HepG2 (cell line): ENCODE data around the gene RNPEPL1. TPM values are rescaled to one million over a fixed set of nuclear protein-coding genes. Genes with fewer than 3 reads are reported as not detected.

Experiments used
- GLI4 ChIP-seq: sonication (generic); formaldehyde crosslinking; IDR thresholded peaks from 2 replicates; pipeline ENCODE4 v1.5.1; 2020; ENCODE audit warnings: missing genetic modification reagents, mild to moderate bottlenecking, moderate library complexity, borderline replicate concordance
- HNRNPLL ChIP-seq: fragments of 200-400 bp; formaldehyde crosslinking; IDR thresholded peaks from 2 replicates; pipeline ENCODE4 v1.6.1; 2017; ENCODE audit warnings: mild to moderate bottlenecking, low read depth, low read length; ENCODE audit not compliant: poor library complexity, severe bottlenecking
- HOXA5 ChIP-seq: sonication (generic); formaldehyde crosslinking; IDR thresholded peaks from 2 replicates; pipeline ENCODE4 v1.4.0; 2020; ENCODE audit warnings: missing genetic modification reagents
- KMT2B ChIP-seq: IDR thresholded peaks from 2 replicates; pipeline ENCODE4 v1.6.1; 2016; ENCODE audit warnings: missing genetic modification reagents, missing compliant biosample characterization
- MIER3 ChIP-seq: IDR thresholded peaks from 2 replicates; pipeline ENCODE4 v1.6.1; 2016; ENCODE audit warnings: missing compliant biosample characterization, borderline replicate concordance
- SALL2 ChIP-seq: sonication (generic); formaldehyde crosslinking; IDR thresholded peaks from 2 replicates; pipeline ENCODE4 v1.8.1; 2023; ENCODE audit warnings: mild to moderate bottlenecking, missing genetic modification reagents, inconsistent platforms
- SIX1 ChIP-seq: sonication (generic); formaldehyde crosslinking; IDR thresholded peaks from 2 replicates; pipeline ENCODE4 v1.4.0; 2020; ENCODE audit warnings: missing genetic modification reagents, borderline replicate concordance
- SMARCE1 ChIP-seq: fragments of 450-650 bp; IDR thresholded peaks from 2 replicates; pipeline ENCODE4 v1.6.1; 2017; ENCODE audit warnings: borderline replicate concordance
- SP1 ChIP-seq, 2 experiments: fragments of 450-650 bp in 1 of 2; sonication (generic) in 1 of 2; formaldehyde crosslinking in 1 of 2; IDR thresholded peaks; 2 replicates each; pipeline versions ENCODE4 v1.4.0 to v1.6.1; 2016 to 2020; ENCODE audit warnings: missing genetic modification reagents in 1 of 2
- TAF1 ChIP-seq: sonication (generic); formaldehyde crosslinking; IDR thresholded peaks from 2 replicates; pipeline ENCODE4 v1.4.0; 2020; ENCODE audit warnings: missing genetic modification reagents
- TEAD3 ChIP-seq: optimal IDR thresholded peaks from 2 replicates; pipeline ENCODE3; 2016; ENCODE audit warnings: borderline replicate concordance
- ZNF136 ChIP-seq: sonication (generic); formaldehyde crosslinking; IDR thresholded peaks from 2 replicates; pipeline ENCODE4 v1.8.1; 2022; ENCODE audit warnings: low read depth, mild to moderate bottlenecking, moderate library complexity, missing genetic modification reagents
- ZNF234 ChIP-seq: sonication (generic); formaldehyde crosslinking; conservative IDR thresholded peaks from 2 replicates; pipeline ENCODE4 v1.5.1; 2020; ENCODE audit warnings: mild to moderate bottlenecking, missing genetic modification reagents
- ZNF33A ChIP-seq: sonication (generic); formaldehyde crosslinking; IDR thresholded peaks from 2 replicates; pipeline ENCODE4 v1.5.1; 2020; ENCODE audit warnings: missing genetic modification reagents, mild to moderate bottlenecking, moderate library complexity, borderline replicate concordance
- ZNF737 ChIP-seq: sonication (generic); formaldehyde crosslinking; IDR thresholded peaks from 2 replicates; pipeline ENCODE4 v1.5.0; 2020; ENCODE audit warnings: missing genetic modification reagents, mild to moderate bottlenecking, borderline replicate concordance
- polyA plus RNA-seq, 8 experiments: library from polyadenylated mRNA; depleted of rRNA in 3 of 8; stranded (reverse) in 7 of 8; unstranded in 1 of 8; fragments of >200 nt; fragmentation: Illumina TruSeq in 4 of 8; extraction: Trizol in 4 of 8; gene quantifications; 2 replicates each; pipeline versions ENCODE4 v1.2.1 to v1.2.3, GENCODE V29; 2011 to 2016; ENCODE audit warnings: low read depth in 4 of 8, missing spikeins in 1 of 8, mixed read lengths in 1 of 8; ENCODE audit not compliant: insufficient read depth in 1 of 8
- total RNA-seq, 5 experiments: library from RNA; depleted of rRNA; stranded (reverse); fragments of >200 nt; fragmentation: Illumina TruSeq; extraction: Trizol; gene quantifications; 2 replicates each; pipeline ENCODE4 v1.2.3, GENCODE V29; 2016; ENCODE audit warnings: low read depth in 1 of 5
- TF ChIP-seq, protein P1 (sequence below): fragments of 450-650 bp; IDR thresholded peaks from 2 replicates; pipeline ENCODE4 v1.6.1; 2016
- TF ChIP-seq, protein P2 (sequence below): IDR thresholded peaks from 2 replicates; pipeline ENCODE4 v1.6.1; 2018; ENCODE audit warnings: missing genetic modification reagents
- TF ChIP-seq, protein P3 (sequence below): sonication (generic); formaldehyde crosslinking; IDR thresholded peaks from 2 replicates; pipeline ENCODE4 v1.4.0; 2020; ENCODE audit warnings: low read depth, mild to moderate bottlenecking, missing genetic modification reagents
- TF ChIP-seq, protein P4 (sequence below): sonication (generic); formaldehyde crosslinking; IDR thresholded peaks from 2 replicates; pipeline ENCODE4 v1.8.1; 2023; ENCODE audit warnings: mild to moderate bottlenecking, moderate library complexity, missing genetic modification reagents
- TF ChIP-seq, protein P5 (sequence below): sonication (generic); formaldehyde crosslinking; IDR thresholded peaks from 2 replicates; pipeline ENCODE4 v1.5.1; 2020; ENCODE audit warnings: missing genetic modification reagents, mild to moderate bottlenecking, borderline replicate concordance
- TF ChIP-seq, protein P6 (sequence below): sonication (generic); formaldehyde crosslinking; IDR thresholded peaks from 2 replicates; pipeline ENCODE4 v1.5.0; 2020; ENCODE audit warnings: missing genetic modification reagents

Gene RNPEPL1
- total and polyA plus RNA-seq, 2 of the 13 experiments (the other 11 are each of a cell fraction or from before 2014, with no cell fraction given) = 13.0 to 18.0 TPM

DNA sequence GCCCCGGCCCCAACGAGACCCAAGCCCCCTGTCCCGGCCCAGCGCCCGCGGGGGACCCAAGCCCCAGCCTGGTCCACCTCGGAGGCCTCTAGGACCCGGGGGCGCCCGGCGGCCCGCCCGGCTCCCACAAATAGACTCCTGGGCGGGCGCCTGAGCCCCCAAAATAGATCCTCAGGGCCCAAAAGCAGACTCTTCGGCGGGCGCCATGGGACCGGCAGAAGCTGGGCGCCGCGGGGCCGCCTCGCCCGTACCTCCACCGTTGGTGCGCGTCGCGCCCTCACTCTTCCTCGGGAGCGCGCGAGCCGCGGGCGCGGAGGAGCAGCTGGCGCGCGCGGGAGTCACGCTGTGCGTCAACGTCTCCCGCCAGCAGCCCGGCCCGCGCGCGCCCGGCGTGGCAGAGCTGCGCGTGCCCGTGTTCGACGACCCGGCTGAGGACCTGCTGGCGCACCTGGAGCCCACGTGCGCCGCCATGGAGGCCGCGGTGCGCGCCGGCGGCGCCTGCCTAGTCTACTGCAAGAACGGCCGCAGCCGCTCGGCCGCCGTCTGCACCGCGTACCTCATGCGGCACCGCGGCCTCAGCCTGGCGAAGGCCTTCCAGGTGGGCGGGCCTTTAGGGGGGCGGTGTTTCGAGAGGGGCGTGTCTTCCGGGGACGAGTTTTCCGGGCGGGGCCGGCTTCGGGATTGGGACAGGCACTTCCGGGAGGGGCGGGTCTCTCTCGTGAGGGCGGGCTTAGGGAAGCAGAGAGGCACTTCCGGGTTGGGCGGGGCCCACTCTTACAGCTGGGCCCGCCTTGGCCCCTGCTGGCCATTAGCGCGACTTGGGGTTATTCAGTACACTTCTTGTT lies 7.6 kb upstream of the RNPEPL1 start (continued):
- TF ChIP-seq SALL2 (CRISPR knock-in tag) (peak; percentile 80), HOXA5 (peak; percentile 20; the same call in 1 of the 2 replicates), TAF1 (CRISPR knock-in tag) (peak; percentile 62), ZNF737 (CRISPR knock-in tag) (no peak), ZNF33A (peak; percentile 17; the same call in 1 of the 2 replicates), GLI4 (CRISPR knock-in tag) (peak; percentile 87; the same call in 1 of the 2 replicates), SP1 (IDR thresholded peaks at IDR 0.05) (peak; percentile 88), SP1 (CRISPR knock-in tag; IDR thresholded peaks at IDR 0.05) (peak; percentile 96), TEAD3 (CRISPR knock-in tag) (peak; percentile 8), KMT2B (CRISPR knock-in tag) (peak; percentile 22; the same call in 1 of the 2 replicates), ZNF234 (CRISPR knock-in tag) (peak; percentile 4), SIX1 (0 out of 2 replicates have a peak, but pooled peaks have one; percentile 15), ZNF136 (CRISPR knock-in tag) (0 out of 2 replicates have a peak, but pooled peaks have one; percentile 86), MIER3 (CRISPR knock-in tag) (no peak), HNRNPLL (peak; percentile 66), SMARCE1 (no peak)
- TF ChIP-seq, protein P1, sequence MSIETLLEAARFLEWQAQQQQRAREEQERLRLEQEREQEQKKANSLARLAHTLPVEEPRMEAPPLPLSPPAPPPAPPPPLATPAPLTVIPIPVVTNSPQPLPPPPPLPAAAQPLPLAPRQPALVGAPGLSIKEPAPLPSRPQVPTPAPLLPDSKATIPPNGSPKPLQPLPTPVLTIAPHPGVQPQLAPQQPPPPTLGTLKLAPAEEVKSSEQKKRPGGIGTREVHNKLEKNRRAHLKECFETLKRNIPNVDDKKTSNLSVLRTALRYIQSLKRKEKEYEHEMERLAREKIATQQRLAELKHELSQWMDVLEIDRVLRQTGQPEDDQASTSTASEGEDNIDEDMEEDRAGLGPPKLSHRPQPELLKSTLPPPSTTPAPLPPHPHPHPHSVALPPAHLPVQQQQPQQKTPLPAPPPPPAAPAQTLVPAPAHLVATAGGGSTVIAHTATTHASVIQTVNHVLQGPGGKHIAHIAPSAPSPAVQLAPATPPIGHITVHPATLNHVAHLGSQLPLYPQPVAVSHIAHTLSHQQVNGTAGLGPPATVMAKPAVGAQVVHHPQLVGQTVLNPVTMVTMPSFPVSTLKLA = peak; percentile 60
- TF ChIP-seq, protein P2, sequence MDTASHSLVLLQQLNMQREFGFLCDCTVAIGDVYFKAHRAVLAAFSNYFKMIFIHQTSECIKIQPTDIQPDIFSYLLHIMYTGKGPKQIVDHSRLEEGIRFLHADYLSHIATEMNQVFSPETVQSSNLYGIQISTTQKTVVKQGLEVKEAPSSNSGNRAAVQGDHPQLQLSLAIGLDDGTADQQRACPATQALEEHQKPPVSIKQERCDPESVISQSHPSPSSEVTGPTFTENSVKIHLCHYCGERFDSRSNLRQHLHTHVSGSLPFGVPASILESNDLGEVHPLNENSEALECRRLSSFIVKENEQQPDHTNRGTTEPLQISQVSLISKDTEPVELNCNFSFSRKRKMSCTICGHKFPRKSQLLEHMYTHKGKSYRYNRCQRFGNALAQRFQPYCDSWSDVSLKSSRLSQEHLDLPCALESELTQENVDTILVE (CRISPR knock-in tag) = peak; percentile 29; the same call in 1 of the 2 replicates
- TF ChIP-seq, protein P3, sequence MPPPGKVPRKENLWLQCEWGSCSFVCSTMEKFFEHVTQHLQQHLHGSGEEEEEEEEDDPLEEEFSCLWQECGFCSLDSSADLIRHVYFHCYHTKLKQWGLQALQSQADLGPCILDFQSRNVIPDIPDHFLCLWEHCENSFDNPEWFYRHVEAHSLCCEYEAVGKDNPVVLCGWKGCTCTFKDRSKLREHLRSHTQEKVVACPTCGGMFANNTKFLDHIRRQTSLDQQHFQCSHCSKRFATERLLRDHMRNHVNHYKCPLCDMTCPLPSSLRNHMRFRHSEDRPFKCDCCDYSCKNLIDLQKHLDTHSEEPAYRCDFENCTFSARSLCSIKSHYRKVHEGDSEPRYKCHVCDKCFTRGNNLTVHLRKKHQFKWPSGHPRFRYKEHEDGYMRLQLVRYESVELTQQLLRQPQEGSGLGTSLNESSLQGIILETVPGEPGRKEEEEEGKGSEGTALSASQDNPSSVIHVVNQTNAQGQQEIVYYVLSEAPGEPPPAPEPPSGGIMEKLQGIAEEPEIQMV (CRISPR knock-in tag) = peak; percentile 87; the same call in 1 of the 2 replicates
- TF ChIP-seq, protein P4, sequence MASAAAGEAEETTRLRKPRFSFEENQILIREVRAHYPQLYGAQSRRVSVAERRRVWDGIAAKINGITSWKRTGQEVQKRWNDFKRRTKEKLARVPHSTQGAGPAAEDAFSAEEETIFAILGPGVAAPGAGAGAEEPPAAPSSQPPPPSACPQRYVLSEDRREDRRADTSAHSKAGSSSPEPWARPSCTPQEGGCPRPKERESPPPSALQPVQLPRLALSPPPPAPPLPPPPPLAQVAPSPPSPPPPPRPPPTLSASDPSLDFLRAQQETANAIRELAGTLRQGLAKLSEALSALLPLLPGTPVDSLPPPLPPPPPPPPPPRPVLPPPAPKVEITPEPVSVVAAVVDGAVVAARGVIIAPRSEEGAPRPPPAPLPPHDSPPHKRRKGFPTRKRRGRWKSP = peak; percentile 82
- TF ChIP-seq, protein P5, sequence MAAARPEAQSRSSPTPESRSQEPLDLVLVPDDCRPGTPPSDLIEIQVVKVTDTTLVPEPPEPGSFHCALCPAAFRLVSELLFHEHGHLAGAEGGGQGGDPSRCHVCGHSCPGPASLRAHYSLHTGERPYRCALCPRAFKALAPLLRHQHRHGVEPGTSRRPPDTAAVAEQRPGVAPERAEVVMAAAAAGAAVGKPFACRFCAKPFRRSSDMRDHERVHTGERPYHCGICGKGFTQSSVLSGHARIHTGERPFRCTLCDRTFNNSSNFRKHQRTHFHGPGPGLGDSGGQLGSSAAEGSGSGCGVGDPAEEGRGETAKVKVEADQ (CRISPR knock-in tag) = peak; percentile 98
- TF ChIP-seq, protein P6, sequence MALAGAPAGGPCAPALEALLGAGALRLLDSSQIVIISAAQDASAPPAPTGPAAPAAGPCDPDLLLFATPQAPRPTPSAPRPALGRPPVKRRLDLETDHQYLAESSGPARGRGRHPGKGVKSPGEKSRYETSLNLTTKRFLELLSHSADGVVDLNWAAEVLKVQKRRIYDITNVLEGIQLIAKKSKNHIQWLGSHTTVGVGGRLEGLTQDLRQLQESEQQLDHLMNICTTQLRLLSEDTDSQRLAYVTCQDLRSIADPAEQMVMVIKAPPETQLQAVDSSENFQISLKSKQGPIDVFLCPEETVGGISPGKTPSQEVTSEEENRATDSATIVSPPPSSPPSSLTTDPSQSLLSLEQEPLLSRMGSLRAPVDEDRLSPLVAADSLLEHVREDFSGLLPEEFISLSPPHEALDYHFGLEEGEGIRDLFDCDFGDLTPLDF (CRISPR knock-in tag) = peak; percentile 63
